ENCODE data around the gene SPTBN1. TPM values are rescaled to one million over a fixed set of nuclear protein-coding genes. Genes with fewer than 3 reads are reported as not detected.

The SPTBN1 gene
- total and polyA plus RNA-seq, 2 of the 13 experiments (the other 11 are each of a cell fraction or from before 2014, with no cell fraction given) = 123 to 299 TPM

DNA sequence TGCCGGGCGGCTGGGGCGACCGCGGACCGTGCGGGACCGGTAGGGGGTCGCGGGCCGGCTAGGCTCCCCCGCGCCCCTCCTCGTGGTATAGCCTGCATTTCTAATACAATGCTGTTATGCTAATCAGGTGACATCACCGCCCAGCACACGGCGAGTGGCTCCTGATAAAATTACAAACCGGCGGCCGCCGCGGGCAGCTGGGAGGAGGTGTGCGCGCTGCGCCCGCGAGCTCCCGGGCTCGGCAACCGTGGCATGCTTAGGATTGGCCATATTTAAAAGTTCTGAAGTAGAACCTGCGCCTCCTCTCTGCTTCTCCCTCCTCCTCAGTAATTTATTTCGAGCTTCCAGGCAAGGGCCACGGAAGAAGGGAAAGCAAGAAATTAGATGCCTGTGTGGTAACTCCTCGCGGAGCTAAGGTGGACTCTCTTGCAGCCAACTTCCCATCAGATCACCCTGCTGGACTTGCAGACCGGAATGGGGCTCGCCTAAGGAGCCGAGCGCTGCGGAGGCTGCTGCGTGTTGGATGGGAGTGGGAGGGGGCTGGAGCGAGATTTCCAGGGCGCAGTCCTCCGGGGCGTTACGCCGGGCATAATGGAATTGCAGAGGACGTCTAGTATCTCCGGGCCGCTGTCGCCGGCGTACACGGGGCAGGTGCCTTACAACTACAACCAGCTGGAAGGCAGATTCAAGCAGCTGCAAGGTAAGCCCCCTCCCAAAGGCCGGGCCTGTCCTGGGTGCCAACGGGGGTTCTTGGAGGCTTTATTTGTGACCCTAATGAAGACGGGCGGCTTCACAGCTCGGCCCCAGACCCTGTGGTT, 102.3 kb downstream of the SPTBN1 start (continued):
- TF ChIP-seq, protein P1, sequence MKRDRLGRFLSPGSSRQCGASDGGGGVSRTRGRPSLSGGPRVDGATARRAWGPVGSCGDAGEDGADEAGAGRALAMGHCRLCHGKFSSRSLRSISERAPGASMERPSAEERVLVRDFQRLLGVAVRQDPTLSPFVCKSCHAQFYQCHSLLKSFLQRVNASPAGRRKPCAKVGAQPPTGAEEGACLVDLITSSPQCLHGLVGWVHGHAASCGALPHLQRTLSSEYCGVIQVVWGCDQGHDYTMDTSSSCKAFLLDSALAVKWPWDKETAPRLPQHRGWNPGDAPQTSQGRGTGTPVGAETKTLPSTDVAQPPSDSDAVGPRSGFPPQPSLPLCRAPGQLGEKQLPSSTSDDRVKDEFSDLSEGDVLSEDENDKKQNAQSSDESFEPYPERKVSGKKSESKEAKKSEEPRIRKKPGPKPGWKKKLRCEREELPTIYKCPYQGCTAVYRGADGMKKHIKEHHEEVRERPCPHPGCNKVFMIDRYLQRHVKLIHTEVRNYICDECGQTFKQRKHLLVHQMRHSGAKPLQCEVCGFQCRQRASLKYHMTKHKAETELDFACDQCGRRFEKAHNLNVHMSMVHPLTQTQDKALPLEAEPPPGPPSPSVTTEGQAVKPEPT (CRISPR knock-in tag; IDR thresholded peaks at IDR 0.05; ENCODE audit: low read depth) = 0 out of 2 replicates have a peak, but pooled peaks have one; percentile 3
- TF ChIP-seq, protein P2, sequence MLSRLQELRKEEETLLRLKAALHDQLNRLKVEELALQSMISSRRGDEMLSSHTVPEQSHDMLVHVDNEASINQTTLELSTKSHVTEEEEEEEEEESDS (CRISPR knock-in tag; IDR thresholded peaks at IDR 0.05; ENCODE audit: borderline replicate concordance) = no peak
- TF ChIP-seq POLR2AphosphoS5 (IDR thresholded peaks at IDR 0.05; ENCODE audit: low read depth, low read length) (peak; percentile 61), ISL2 (CRISPR knock-in tag; IDR thresholded peaks at IDR 0.05) (peak; percentile 11; the same call in 1 of the 2 replicates), ZNF264 (CRISPR knock-in tag; IDR thresholded peaks at IDR 0.05) (0 out of 2 replicates have a peak, but pooled peaks have one; percentile 47), NR2F2 (IDR thresholded peaks at IDR 0.05; ENCODE audit: borderline replicate concordance, low read depth) (no peak), FOSL2 (CRISPR knock-in tag; IDR thresholded peaks at IDR 0.05) (peak; percentile 31; the same call in 1 of the 2 replicates), PTBP1 (IDR thresholded peaks at IDR 0.05; ENCODE audit: low read depth, low read length, poor library complexity, severe bottlenecking) (peak; percentile 35), ZNF136 (CRISPR knock-in tag; IDR thresholded peaks at IDR 0.05; ENCODE audit: low read depth) (0 out of 2 replicates have a peak, but pooled peaks have one; percentile 12), ZNF790 (CRISPR knock-in tag; IDR thresholded peaks at IDR 0.05; ENCODE audit: borderline replicate concordance) (peak; percentile 91; the same call in 1 of the 2 replicates), PHF20 (CRISPR knock-in tag; IDR thresholded peaks at IDR 0.05) (0 out of 2 replicates have a peak, but pooled peaks have one; percentile 16), U2AF2 (IDR thresholded peaks at IDR 0.05; ENCODE audit: low read depth, low read length) (no peak), HOXA3 (CRISPR knock-in tag; IDR thresholded peaks at IDR 0.05) (peak; percentile 20; the same call in 1 of the 2 replicates), KMT2A (CRISPR knock-in tag; IDR thresholded peaks at IDR 0.05) (peak; percentile 37; the same call in 1 of the 2 replicates)
- TF ChIP-seq, protein P3, sequence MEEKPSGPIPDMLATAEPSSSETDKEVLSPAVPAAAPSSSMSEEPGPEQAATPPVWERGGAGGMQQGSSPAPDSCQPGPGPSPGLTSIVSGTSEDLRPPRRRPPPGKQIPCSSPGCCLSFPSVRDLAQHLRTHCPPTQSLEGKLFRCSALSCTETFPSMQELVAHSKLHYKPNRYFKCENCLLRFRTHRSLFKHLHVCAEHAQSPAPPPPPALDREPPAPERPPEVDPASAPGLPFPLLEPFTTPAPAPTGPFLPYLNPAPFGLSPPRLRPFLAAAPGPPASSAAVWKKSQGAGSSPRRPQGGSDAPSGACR (CRISPR knock-in tag; IDR thresholded peaks at IDR 0.05) = peak; percentile 92
- TF ChIP-seq, protein P4, sequence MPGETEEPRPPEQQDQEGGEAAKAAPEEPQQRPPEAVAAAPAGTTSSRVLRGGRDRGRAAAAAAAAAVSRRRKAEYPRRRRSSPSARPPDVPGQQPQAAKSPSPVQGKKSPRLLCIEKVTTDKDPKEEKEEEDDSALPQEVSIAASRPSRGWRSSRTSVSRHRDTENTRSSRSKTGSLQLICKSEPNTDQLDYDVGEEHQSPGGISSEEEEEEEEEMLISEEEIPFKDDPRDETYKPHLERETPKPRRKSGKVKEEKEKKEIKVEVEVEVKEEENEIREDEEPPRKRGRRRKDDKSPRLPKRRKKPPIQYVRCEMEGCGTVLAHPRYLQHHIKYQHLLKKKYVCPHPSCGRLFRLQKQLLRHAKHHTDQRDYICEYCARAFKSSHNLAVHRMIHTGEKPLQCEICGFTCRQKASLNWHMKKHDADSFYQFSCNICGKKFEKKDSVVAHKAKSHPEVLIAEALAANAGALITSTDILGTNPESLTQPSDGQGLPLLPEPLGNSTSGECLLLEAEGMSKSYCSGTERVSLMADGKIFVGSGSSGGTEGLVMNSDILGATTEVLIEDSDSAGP (CRISPR knock-in tag; IDR thresholded peaks at IDR 0.05; ENCODE audit: borderline replicate concordance) = peak; percentile 43; the same call in 1 of the 2 replicates
- TF ChIP-seq, protein P5, sequence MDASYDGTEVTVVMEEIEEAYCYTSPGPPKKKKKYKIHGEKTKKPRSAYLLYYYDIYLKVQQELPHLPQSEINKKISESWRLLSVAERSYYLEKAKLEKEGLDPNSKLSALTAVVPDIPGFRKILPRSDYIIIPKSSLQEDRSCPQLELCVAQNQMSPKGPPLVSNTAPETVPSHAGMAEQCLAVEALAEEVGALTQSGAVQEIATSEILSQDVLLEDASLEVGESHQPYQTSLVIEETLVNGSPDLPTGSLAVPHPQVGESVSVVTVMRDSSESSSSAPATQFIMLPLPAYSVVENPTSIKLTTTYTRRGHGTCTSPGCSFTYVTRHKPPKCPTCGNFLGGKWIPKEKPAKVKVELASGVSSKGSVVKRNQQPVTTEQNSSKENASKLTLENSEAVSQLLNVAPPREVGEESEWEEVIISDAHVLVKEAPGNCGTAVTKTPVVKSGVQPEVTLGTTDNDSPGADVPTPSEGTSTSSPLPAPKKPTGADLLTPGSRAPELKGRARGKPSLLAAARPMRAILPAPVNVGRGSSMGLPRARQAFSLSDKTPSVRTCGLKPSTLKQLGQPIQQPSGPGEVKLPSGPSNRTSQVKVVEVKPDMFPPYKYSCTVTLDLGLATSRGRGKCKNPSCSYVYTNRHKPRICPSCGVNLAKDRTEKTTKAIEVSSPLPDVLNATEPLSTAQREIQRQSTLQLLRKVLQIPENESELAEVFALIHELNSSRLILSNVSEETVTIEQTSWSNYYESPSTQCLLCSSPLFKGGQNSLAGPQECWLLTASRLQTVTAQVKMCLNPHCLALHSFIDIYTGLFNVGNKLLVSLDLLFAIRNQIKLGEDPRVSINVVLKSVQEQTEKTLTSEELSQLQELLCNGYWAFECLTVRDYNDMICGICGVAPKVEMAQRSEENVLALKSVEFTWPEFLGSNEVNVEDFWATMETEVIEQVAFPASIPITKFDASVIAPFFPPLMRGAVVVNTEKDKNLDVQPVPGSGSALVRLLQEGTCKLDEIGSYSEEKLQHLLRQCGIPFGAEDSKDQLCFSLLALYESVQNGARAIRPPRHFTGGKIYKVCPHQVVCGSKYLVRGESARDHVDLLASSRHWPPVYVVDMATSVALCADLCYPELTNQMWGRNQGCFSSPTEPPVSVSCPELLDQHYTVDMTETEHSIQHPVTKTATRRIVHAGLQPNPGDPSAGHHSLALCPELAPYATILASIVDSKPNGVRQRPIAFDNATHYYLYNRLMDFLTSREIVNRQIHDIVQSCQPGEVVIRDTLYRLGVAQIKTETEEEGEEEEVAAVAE (CRISPR knock-in tag; IDR thresholded peaks at IDR 0.05; ENCODE audit: borderline replicate concordance) = peak; percentile 38; the same call in 1 of the 2 replicates
- TF ChIP-seq, protein P6, sequence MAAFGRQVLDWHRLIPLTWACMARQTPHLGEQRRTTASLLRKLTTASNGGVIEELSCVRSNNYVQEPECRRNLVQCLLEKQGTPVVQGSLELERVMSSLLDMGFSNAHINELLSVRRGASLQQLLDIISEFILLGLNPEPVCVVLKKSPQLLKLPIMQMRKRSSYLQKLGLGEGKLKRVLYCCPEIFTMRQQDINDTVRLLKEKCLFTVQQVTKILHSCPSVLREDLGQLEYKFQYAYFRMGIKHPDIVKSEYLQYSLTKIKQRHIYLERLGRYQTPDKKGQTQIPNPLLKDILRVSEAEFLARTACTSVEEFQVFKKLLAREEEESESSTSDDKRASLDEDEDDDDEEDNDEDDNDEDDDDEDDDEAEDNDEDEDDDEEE (CRISPR knock-in tag; IDR thresholded peaks at IDR 0.05) = no peak; the same call in 1 of the 2 replicates
